KBM-7 (cell line): ENCODE results near the gene HJV.
"Not testable (repeated sequence)": the region's sequence is repeated elsewhere in the genome, so short reads cannot be mapped to it uniquely, and the experiment has no call there.

Source experiments
- DNase-seq: peaks from one replicate; pipeline ENCODE4 v3.0.0-alpha.2; 2015
- in situ Hi-C: fragments of 300-500 bp; cut with MboI; formaldehyde crosslinking; loops from 2 replicates; pipeline ENCODE4 v1.14.3; 2020; ENCODE audit warnings: low sequenced_read_pairs, low pct_unique_long_range_greater_than_20kb, mixed read lengths

The HJV gene

GRCh38 chr1:146021622-146022402, at the start of gene HJV:
Gene HJV (minus strand): TSS chr1:146021735. CDS start chr1:146020231, 1,504 bp downstream.
- DNase-seq, result no peak
- in situ Hi-C loops, result no loop called here

DNA sequence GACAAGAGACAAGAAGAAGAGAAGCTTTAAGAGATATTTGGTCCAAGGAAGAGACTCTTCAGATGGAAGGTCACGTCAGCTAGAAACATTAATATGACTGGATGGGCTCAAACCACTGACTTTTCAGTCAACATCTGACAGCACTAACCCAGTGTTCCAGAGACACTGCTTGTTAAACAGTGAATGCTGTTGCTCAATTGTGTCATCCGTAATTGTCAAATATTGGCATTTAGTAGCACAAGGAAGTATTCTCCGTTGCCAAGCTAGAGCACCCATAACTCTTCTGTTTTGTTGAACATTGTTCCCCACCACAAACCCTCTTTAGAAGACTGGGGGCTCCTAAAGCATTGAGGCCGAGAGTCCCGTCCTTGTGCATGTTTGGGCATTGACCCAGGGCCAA, 37.6 kb upstream of the HJV start:
- DNase-seq, in situ Hi-C loops: not testable (repeated sequence)

DNA sequence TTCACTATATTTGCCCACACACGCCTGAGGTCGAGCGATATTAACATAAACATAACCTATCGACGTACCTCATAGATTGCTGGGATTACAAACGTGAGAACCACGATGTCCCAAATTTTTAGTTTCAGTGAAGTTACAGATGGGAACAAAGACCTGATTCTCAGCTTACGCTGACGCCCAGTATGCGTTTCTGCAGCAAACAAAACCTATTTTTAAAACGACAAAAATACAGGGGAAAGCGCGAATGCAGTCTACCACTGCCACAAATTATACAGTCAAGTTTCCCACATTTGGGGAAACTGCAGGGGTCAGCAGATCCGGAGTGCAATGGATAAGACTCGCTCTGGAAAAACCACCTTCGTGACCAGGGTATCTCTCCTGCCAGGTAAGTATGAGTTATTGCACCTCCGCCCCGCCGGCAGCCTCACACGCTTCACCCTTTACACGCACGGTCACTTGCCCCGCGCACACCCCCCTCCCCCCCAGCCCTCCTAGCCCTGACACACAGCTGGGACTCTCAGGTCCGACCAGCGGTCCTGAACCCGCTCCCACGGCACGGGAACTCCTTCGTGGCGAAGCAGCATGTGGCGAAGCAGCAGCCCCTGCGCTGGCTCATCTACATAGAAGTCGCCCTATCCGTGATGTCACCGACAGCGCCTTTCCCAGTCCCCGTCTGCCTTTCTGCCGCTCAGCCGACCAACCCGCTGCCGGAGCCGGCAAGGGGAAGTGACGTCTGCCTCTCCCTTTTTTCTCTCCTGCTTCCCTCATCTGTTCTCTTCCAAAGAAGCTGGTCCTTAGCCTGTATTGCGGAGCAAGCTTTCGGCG, 30.5 kb upstream of the HJV start:
- DNase-seq, result peak; percentile 92
- in situ Hi-C loops, result not testable (repeated sequence)

DNA sequence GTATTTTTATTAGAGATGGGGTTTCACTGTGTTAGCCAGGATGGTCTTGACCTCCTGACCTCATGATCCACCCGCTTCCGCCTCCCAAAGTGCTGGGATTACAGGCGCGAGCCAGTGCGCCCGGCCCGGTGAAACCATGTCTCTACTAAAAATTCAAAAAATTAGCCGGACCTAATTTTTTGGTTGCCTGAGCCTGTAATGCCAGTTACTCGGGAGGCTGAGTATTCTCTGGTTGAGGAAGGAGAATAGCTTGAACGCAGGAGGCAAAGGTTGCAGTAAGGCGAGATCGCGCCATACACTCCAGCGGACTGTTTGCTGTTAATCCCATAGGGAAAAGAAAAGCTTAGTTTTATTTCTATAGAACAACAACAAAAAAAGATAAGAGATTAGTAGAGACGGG, 29.9 kb upstream of the HJV start:
- no peak for DNase-seq
- in situ Hi-C loops, result no loop called here

DNA sequence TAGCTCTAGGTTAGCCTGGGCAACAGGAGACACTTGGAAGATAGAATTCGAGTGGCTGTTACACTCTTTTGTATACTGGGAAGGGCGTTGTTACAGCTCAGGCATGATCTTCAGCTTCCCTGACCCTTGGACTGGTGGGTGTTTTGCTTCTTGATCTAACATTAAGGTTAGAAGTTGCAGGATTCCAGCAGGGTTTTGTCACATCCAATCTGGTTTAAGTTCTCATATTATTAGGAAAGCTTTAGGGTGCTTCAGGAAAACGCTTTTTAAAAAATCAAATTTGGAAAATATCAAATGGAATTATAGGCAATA, 29.1 kb upstream of the HJV start:
- in situ Hi-C loops, DNase-seq: not testable (repeated sequence)

DNA sequence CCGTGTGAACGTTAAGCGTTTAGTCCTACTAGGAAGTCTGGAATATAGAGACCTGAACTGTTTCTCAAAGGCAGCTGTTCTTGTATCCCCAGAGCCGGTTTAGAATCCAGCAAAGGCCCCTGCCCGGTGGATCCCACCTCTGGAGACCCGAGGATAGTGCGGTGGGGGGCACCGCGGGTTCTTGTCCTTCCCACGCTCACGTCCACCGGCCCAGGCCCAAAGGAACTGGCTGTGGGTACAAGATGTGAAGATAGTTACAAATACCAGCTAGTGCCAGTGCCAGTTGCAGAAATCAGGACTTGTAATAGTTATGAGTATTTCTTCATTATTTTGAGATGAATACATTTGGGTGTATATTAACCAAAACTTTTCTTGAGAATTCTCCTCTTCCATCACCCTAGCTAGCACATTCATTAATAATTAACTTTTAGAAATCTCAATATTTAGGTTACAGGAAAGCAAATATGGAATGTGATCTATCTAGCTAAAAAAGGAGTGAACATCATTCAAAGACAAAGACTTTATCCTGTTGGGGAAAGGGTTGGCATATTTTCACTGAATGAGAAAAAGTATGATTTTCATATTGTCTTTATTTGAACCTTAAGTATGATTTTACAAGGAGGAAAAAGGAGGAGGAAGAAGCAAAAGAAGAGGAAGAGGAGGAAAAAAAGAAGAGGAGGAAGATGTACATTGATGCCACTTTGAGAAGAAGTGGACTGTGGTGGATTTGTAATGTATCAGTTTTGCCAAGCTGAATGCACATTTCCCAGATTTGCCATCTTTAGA, 28.5 kb upstream of the HJV start:
- in situ Hi-C loops, DNase-seq: not testable (repeated sequence)

- DNase-seq, result no peak
- in situ Hi-C loops, result no loop called here
Measured at GRCh38 chr1:146049436-146049835, 27.9 kb upstream of the HJV start.

DNA sequence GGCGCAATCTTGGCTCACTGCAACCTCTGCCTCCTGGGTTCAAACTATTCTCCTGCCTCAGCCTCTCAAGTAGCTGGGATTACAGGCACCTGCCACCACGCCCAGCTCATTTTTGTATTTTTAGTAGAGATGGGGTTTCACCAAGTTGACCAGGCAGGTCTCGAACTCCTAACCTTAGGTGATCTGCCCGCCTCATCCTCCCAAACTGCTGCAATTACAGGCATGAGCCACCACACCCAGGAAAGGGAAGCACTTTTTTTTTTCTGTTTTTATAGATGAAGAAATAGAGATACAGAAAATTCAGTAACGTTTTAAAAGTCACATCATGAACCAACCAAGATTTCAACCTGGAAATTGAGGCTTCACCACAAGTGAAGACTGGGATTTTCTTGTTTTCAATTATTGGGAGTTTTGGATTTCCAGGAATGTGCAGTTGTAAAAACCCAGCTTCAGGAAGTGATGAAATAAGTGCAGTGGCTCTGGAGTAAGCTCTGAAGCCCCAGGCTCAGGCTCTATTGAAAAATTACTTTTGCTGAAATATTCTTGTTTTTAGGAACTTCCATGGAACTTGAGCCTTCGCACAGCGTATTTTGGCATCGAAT, 27.1 kb upstream of the HJV start:
- in situ Hi-C loops, result not testable (repeated sequence)

GRCh38 chr1:146046664-146047063, 25.1 kb upstream of the HJV start:
- in situ Hi-C loops, result no loop called here
- no peak for DNase-seq

More for the DNA sequence above, 27.1 kb upstream of the HJV start:
- peak; percentile 29 for DNase-seq

GRCh38 chr1:146039844-146040194, 18.3 kb upstream of the HJV start:
- peak; percentile 10 for DNase-seq
- in situ Hi-C loops, result no loop called here

DNA sequence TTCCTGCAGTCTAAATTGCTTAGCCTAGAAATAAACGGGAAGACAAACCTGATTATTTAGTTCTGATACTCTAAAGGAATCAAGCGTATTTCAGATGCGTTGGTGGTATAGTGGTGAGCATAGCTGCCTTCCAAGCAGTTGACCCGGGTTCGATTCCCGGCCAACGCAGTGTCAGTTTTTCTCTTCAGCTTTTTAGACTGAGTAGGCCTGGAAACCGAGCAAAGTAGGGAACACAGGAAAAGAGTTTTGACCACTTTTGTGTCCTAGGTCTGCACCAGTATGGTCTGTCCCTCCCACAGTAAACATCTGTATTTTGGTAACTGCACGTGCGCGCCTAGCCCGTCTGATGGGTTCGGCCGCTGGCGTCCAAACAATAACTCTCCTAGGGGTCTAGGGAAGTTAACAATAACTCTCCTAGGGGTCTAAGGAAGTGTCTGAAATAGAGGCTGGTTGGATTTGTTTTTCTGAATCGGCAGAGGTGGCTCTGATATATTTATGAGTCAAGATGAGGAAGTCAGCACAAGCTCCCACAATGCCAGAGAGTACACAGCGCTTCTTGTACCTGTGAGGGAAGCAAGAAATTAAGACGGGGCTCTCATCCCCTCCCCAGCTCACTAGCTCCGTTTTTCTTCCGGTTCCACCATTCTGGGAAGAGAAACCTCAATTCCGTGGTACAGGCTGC, 15.6 kb upstream of the HJV start:
- peak; percentile 96 for DNase-seq
- in situ Hi-C loops, result no loop called here

DNA sequence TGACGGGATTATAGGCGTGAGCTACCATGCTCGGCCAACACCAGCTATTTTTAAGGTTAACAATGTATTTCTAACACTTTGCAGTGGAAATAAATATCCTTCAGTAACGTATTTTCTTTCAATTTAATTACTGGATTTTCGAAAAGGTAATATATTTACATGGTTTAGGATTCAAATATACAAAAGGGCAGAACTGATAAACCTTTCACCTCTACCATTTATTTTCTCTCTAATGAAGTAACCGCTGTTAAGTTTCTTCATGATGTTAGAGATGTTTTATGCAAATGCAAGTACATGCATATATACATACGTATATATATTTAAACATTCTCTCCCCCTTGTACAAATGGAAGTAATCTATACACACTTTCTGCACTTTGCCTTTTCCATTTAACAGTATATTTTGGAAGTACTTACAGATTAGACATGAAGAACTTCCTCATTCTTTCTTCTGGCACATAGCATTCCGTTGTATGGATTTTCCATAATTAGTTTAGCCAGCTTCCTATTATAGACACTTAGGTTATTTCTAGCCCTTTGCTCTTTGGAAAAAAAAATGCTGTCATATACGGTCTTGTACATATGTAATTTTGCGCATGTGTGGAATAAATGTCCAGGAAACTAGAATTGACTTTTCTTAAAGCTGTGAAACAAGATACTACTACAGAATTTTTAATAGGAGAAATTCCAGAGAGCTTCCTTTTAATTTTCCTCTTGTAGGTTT, 14.9 kb upstream of the HJV start:
- in situ Hi-C loops, result no loop called here
- DNase-seq, result no peak

GRCh38 chr1:146035048-146035423, 13.5 kb upstream of the HJV start:
- in situ Hi-C loops, result no loop called here
- DNase-seq, result no peak

GRCh38 chr1:146032631-146033219, 11.2 kb upstream of the HJV start:
- peak; percentile 79 for DNase-seq
- in situ Hi-C loops, result no loop called here

DNA sequence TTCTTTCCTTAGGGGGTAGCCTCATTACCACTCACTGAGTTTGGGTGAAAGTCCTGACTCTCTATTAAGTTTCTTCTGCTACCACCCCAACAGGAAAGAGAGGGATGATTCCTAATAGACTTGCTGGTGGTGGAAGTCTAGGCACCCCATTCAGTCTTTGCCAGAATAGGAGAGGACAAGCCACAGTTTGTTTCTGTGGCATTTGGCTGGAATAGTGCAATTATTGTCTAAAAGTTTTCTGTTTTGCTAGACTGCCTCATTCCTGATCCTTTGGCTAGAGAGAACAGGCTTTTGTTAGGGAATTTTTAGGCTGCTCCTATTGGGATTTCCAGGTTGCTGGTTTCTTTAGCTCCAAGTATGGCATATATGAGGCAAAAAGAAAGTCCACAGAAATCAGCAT, 9.9 kb upstream of the HJV start:
- in situ Hi-C loops, result no loop called here
- DNase-seq, result no peak

- in situ Hi-C loops, result no loop called here
- no peak for DNase-seq
Measured at GRCh38 chr1:146029117-146029516, 7.6 kb upstream of the HJV start.

- DNase-seq, in situ Hi-C loops: not testable (repeated sequence)
Measured at GRCh38 chr1:146026650-146027049, 5.1 kb upstream of the HJV start.
